ENCODE data around the gene AGBL1.

The AGBL1 gene

DNA sequence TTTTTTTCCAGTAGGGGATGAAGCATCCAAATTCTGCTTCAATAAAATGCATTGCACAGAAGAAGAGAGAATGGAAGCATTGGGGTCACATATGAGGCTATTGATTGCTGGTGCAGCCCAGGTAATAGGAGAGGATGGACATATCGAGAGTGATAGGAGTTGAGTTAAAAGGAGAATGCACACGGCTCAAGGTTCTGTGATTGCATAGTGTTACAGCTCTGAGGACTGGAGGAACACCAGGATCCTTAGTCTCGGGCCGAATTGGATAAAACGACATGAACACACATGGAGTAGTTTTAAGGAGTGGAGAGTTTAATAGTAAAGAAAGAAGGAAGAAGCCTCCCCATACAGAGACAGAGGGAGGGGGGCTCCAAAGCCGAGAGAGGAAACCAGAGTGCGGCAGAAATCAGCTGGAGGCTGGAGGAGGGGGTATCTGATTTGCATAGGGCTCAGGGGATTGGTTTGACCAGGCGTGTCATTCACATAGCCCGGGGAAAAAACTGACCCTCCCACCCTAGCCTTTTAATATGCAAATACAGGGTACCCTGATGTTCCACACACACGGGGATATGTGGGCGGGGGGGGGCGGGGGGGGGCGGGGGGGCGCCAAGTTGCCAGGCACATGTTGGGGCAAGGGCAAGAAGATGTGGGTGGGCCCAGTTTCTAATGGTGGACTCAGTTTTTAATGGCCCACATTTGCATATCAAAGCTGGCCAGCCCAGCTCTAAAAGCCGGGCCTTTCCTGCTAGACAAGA, 156.9 kb downstream of the AGBL1 start:
- DNase-seq (ENCODE audit: low read depth in 2 of 2) = no peak

DNA sequence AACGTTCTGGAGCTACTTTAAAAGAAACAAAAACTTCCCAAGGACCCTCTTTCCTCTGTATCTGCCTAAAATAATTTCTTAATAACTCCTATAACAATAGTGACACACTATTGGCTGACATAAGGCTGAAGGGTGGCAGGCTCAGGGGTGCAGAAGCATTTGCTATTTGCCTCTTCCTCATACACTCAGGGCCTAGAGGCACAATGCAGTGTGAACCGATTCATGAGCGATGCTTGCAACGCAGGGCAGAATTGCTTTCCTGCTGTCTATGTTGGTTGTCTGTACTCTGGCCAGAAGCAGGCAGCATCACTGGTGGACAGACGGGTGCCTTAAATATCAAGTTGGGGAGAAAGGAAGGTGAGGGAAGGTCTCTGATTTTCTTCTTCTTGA, 157.4 kb downstream of the AGBL1 start:
- no peak for DNase-seq (ENCODE audit: low read depth in 2 of 2)

DNA sequence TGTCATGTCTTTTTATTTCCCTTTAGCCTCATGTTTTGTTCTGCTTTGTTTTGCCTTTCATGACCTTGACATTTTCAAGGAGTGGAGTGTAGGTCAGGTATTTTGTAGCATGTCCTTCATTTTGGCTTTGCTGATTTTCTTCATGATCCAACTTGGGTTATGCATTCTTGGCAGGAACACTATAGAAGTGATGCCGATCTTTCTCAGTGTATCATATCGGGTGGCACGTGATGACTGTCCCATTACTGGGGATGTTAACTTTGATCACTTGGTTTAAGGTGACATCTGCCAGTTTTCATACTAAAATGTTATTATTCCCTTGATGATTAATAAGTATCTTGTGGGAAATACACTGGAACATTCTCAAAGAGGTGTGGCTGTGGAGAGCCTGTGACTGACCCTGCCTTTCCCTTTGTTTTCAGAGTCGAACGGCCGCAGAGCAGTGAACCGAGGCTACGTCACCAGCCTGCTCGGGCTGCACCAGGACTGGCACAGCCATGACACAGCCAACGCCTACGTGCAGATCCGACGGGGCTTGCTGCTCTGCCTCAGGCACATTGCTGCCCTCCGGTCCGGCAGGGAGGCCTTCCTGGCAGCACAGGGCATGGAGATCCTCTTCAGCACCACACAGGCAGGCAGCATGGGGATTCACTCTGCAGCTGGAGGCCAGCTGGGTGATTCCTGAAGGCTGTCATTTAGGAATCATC, 167.7 kb downstream of the AGBL1 start:
- no peak for DNase-seq (ENCODE audit: low read depth in 2 of 2)

DNA sequence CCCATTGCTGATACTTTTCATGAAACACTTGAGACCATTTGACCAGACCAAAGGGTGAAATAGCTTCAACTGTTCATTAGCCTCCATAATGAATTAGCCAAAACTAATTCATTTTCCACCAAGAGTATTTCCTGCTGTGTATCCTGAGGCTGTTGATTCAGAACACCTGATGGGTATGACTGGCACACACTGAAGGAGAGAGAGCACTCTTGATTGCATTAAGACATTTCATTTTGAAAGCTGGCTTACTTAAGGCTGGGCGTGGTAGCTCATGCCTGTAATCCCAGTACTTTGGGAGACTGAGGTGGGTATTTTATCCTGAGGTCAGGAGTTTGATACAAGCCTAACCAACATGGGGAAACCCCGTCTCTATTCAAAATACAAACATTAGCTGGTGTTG, 175.6 kb downstream of the AGBL1 start:
- no peak for DNase-seq (ENCODE audit: low read depth in 2 of 2)

DNA sequence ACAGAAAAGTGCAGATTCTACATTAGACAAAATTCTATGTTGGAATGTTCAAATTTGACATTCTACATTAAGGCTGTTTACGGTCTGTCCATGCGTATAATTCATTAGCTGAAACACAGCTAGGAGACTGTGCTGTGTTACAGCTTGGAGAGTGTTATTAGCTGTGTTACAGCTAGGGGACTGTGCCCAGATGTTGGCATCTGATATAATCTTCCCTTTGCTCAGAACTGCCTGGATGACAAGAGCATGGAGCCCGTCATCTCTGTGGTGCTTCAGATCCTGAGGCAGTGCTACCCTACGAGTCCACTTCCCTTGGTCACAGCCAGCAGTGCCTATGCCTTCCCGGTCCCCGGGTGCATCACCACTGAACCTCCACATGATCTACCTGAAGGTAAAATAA, 177.0 kb downstream of the AGBL1 start:
- DNase-seq (ENCODE audit: low read depth in 2 of 2) = no peak

DNA sequence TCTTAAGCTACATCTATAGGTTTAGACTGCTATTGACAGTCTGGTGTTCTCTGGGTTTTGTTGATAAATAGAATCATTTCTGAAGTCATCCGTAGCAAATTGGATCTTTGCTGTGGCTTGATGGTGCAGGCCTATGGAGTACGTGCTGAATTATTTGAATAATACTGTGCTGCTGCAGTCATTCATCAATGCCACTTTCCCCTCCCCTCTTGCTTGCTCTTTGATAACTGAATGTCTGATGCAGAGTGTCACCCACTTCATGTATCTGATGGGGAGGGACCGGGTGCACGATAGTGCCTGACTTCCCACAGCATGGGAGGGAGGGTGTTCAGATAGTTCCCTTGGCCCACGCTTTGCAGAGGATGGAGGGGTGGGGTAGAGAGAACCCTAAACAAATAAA, 179.9 kb downstream of the AGBL1 start:
- DNase-seq (ENCODE audit: low read depth in 2 of 2) = no peak

DNA sequence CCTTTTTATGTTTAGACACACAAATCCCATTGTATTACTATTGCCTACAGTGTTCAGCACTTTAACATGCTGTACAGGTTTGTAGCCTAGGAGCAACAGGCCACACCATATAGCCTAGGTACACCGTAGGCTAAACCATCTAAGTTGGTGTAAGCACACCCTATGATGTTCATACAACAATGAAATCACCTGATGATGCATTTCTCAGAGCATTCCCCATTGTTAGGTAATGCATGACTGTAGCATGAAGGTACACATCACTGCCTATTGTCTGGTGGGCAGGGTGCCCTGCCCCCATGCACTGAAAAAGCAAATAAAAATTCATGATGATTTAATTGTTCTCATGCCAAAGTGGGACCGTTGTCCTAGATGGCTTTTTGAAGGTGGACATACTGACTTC, 183.6 kb downstream of the AGBL1 start:
- no peak for DNase-seq (ENCODE audit: low read depth in 2 of 2)

DNA sequence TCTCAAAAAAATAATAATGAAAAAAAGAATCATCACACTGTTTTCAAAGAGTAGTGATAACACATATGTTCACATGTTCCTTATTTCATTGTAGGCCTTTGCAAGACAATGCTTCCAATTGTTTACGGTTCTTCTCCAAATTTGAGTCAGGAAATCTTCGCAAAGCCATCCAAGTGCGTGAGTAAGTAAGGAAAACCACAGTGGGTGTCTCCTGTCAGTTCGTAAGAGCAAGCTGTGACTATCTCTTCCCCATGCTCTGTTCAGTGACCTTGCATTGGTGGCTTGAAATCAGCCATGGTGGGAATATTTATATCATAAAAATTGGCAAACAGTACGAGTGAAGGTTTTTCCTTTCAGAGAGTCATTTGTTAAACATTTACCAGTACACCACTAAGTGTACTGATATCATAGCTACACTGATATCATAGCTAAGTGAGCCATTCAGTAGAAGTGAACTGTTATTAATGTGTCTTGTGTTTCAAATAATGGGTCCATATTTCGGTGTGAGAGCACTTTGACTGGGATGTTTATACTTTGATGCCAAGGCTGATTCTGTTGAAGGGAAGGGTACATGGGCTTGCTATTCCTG, 187.3 kb downstream of the AGBL1 start:
- no peak for DNase-seq (ENCODE audit: low read depth in 2 of 2)

DNA sequence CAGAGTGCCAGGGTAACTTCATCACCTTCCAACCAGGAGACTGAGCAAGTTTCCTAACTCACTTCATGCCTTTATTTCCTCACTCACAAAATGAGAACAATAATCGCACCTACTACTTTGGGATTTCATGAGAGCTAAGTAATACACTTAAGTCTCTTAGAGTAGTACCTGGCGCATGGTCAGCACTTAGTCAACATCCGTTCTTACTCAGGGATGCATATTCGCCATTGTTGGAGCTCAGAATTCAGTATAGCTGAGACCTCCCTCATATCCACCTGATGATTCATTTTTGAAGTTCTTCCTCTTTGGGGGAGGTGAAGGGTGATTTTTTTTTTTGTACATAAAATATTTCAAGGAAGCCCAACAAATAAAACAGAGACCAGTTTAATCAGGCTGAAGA, 188.2 kb downstream of the AGBL1 start:
- no peak for DNase-seq (ENCODE audit: low read depth in 2 of 2)

DNA sequence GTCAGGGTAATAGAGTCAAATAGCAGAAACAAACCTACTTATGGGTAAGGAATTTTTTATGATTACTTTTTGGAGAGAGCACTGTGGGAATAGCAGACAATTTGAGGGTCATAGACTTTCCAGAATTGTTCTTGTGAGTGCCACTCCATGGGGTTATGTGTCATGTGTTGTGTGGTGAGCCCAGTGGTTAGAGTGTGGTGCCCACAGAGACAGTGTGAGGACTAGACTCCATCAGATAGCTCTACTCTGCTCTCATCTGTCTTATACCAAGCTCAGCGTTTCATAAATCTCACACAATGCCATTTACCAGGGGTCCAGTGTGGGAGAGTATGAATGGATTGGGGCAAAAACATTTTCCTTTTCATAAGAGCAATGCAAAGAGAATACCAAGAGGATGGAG, 188.9 kb downstream of the AGBL1 start:
- DNase-seq (ENCODE audit: low read depth in 2 of 2) = no peak

DNA sequence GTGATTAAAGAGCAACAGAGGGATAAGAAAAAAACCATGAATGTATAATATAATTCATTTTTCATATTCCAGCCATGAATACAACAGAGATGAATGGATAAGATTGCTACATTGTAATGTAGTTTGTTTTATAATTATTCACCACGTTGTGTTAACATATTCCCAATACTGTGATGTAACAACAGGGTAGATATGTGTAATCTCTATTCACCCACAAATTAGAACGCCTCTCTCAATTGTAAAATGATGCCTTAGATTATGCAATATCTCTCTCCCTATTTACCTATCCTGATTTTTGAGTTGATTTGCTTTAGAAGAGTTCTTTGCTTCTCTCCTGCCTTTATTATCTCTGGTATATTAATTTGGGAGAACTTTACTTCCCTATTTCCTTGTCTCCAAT, 193.6 kb downstream of the AGBL1 start:
- DNase-seq (ENCODE audit: low read depth in 2 of 2) = no peak

DNA sequence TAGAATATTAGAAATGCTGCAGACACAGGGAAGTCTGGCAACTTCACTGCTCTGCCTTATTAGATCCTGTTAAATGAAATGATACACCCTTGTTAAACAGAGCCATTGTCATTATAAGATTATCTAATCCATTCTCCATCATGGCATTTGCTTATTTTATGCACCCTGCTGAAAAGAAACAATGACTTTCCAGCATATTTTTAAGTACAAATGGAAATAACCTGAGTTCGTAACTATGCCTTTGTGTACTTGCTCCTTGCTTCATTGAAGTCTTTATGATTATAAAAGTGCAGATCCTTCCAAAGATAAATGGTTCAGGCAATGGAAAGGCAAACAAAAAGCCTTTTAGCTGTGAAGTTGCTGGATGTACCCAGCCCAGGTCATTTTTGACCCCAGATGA, 195.7 kb downstream of the AGBL1 start:
- DNase-seq (ENCODE audit: low read depth in 2 of 2) = no peak

DNA sequence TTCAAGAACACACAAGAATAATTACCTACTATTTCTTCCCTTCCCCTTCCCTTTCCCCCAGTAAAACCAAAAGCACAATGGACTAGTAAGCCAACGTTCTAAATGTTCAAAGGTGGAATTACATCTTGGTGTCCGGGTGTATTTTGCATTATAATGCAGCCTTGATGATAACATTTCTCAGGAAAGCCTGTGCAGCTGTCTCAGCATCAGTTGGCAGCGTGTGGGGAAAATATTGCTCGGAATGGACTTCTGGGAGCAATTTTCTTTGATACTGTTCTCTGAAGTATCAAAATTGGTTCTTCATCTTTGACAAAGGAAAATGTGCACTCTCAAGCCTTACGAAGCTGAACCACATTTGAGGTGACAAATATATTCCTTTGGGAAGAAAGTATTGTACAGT, 198.9 kb downstream of the AGBL1 start:
- no peak for DNase-seq (ENCODE audit: low read depth in 2 of 2)

DNA sequence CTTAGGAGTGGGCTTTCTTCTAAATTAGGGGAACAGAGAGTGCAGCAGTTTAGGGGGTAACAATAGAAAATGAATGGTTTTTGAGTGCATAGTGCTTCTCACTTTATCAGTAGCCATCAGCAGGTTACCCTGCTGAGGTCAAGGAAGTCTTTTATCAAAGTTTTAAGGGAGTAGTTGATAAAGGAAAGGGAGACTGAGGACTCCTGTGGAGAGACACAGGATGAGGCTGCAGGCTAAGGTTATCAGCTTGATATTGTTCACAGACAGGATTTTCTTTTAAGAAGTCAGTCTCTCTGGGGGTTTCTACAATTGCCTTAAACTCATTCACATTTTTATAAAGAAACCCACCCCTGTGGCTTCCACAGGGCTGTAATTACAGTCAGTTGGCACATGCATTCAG, 205.0 kb downstream of the AGBL1 start:
- DNase-seq (ENCODE audit: low read depth in 2 of 2) = no peak

DNA sequence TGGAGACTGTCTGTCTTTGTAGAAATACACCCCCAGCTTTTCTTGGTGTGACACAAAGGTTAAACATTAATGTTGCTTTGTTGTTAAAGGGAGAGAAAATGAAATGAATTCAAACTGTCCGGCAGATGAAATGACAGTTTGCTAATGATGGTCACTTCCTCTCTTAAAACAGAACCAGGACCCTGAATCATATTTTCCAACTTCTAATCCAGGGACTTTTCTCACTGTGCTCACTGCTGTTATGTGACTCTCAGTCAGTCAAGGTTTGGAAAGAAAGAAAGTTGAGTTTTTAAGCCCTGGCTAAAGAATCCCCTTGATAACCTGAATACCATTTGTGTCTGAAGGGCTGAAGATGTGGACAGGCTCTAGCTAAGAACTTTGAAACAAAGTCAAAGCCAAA, 215.8 kb downstream of the AGBL1 start:
- DNase-seq (ENCODE audit: low read depth in 2 of 2) = no peak

DNA sequence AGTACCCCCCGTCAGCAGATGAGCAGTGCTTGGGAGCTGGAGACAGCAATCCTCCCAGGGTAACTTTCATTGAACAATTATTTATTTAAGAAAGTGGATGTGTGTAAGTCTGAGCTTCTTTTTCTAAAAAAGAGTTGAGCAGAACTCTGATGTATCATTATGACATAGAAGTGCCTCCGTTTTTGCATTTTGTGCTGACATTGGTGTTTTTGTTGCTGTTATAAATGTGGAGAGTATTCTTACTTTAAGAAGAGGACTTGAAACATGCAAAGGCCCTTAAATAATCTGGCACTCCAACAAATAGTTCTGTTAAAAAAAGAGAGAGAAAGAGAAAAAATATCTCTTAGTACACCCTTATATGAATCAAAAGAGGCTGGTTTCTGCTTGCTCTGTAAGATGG, 217.1 kb downstream of the AGBL1 start:
- no peak for DNase-seq (ENCODE audit: low read depth in 2 of 2)

DNA sequence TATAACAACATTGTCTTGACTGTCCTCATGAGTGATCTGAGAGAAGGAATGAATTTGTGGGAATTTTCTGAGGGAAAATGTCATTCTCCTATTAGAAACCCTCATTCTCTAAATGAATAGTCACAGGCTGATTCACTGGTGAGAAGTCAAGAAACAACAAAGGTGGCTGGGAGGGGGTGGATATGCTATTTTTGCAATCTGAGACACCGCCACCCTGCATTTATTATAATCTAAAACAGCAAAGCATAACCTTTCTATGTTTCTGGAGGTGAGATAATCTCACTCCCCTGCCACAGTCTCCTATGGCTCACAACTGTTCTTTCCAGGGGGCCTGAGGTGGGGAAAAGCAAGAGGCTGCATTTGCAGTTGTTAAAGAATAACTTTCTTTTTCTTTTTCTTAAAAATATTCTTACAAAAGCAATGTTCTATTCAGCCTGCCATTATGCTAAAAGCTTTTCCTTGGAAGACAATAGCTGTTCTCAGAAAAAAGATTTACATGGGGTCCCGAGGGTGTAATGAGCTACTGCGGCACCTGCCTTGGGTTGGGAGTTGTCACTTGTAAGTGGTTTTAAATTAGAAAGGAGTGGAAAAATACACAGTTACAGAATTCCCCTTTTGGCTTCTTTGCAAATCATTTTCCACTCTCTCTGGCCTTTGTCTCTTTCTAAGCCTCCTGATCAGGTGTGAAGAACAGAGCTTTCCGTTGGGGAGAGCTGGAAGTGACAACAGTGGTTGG, 220.9 kb downstream of the AGBL1 start:
- no peak for DNase-seq (ENCODE audit: low read depth in 2 of 2)

DNA sequence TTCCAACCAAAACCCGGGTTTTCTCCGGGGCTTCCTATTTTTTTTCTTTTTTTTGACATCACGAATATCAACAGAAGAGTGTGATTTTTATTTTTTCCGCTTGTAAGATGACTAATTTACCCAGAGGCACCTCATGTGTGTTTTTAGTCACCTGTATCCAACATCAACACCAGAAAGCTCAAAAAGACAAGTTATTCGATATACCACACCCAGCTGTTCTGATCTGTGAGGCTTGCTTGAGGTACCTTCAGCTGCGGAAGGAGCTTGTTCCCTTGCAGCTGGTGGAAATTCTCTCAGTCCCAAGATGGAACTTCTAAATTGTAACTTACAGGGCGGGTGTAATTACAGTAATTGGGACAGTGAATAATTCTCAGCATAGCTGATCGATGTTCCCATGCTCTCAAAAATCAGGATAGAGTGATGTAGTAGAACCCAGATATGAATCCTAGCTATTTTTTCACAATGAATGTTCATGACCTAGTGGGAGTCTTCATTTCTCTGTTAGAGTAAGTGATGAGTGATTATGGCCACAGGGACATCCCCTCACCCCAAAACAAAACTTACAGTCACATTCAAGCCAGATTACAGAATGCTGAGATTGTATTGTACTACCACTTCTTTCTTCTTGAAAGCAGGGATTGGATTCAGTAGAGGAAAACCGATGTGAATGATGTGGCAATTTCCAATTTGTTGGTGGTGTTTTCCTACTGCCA, 232.1 kb downstream of the AGBL1 start:
- no peak for DNase-seq (ENCODE audit: low read depth in 2 of 2)

DNA sequence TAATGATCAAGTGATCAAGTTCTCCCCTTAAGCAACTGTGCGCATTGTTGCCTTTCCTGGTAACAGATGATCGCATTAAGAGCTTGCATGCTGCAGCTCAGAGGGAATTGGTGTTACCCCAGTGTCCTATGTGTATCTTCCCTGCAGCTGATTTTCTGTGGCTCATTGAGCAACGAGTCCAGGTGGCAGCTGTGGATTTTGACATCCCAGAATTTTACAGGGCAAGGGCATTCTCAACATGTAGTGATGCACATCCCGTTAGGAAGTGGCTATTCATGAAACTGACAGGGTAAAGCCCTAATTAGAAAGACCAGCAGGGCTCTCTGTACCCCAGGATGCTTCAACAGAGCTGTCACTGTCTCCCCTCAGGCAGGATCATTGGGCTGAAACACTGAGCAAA, 232.8 kb downstream of the AGBL1 start:
- DNase-seq (ENCODE audit: low read depth in 2 of 2) = no peak

DNA sequence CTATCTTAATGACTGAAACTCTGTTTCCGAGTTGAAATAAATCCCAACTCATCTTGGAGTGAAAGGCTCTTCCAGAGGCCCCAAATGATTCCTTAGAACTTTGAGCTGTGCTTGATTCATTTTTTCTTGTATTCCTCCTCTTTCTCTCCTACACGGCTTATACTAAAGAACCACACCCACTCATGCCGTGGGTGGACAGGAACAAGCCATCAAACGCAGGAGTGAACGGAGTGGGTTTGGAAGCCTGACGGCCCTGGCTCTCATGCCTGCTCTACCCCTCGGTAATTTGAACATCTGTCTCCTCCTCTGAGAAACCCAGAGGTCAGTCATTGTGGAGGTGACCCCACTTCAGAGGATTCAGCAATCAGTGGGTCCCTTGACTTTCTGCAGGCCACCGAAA, 236.5 kb downstream of the AGBL1 start:
- no peak for DNase-seq (ENCODE audit: low read depth in 2 of 2)

DNA sequence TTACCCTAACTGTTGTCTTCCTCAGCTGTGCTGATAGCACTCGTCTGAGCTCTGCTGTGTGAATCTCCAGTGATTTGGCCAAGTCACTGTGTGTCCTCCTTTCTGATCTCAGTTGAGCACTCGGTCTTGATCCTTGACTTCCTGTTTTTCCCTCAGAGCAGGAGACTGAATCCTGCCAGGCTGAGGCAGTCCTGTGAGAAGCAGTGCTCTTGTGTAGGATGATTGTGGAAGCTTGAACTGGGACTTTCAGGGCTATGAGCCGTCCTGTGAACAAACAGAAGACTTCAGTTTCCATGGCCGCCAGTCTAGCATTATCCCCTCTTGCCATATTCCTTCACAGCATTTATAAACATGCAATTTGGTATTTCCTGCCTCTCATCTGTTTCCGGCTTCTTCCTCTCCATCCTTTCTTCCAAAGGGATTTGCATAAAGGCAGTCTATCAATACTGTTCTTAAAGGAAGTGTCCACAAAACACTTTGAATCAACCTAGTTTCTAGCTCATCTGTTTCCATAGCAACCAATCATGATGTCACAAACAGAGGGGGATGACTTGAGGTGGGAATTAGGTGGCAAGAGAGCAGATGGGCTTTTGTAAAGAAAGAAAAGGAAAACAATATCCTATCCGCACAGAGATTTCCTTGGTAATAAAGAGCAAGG, 237.2 kb downstream of the AGBL1 start:
- no peak for DNase-seq (ENCODE audit: low read depth in 2 of 2)

DNA sequence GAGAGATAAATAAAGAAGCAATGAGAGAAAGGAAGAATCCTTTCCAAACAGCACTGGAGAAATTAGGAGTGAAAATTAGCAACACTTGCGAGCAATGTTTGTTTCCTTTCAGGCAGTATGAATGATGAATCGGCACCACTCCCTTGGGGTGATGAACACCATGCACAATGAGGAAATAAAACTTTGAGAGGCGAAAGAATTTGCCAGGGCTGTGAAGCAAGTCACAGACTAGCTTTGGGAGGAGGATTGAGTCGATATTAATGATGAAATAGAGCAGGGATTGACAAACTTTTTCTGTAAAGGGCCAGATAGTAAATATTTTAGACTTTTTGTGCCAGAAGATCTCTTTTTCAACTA, 237.7 kb downstream of the AGBL1 start:
- DNase-seq (ENCODE audit: low read depth in 2 of 2) = no peak
